OCI-LY7 (cell line): ENCODE measurements around the gene CD109.

Experiments used
- CTCF ChIP-seq: fragments of 200-600 bp; sonication (generic); conservative IDR thresholded peaks from 2 replicates; pipeline ENCODE4 v1.5.1; 2014; ENCODE audit warnings: mild to moderate bottlenecking, antibody characterized with exemption, low read length, moderate library complexity, mixed read lengths
- EZH2phosphoT487 ChIP-seq: fragments of 200-600 bp; sonication (generic); IDR thresholded peaks from 2 replicates; pipeline ENCODE4 v1.6.1; 2018; ENCODE audit warnings: low read depth, borderline replicate concordance, mild to moderate bottlenecking, mixed run types, antibody characterized with exemption, low read length, moderate library complexity, mixed read lengths

- TF ChIP-seq CTCF = no peak
- TF ChIP-seq EZH2phosphoT487 = no peak
Measured at GRCh38 chr6:73734832-73735453, 38.9 kb downstream of the CD109 start.
